Measurements from ENCODE around the gene OTOP1.

DNA sequence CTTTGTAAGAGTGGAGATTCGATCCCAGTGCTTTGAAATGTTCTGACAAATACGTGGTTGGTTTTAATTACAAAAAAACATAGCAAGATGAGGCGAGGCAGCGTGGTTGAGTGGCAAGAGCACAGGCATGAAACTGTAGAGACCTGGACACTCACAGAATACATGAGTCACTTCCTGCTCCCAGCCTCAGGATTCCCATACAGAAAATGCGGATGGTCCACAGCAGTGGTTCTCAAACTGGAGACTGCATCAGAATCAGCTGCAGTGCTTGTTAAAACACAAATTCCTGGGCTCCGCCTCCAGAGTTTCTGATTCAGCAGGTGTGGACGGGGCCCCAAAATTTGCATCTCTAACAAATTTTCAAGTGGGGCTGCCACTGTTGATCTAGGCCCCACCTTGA, 10.1 kb downstream of the OTOP1 start:
- TF ChIP-seq REST (IDR thresholded peaks at IDR 0.05) (no peak), CTCF (IDR thresholded peaks at IDR 0.05; ENCODE audit: low read depth, low read length, missing input control) (no peak), JUND (IDR thresholded peaks at IDR 0.05) (no peak), RXRA (IDR thresholded peaks at IDR 0.05) (no peak), TAF1 (conservative IDR thresholded peaks at IDR 0.05) (no peak), HNF4G (IDR thresholded peaks at IDR 0.05) (no peak), YY1 (IDR thresholded peaks at IDR 0.05) (no peak), RAD21 (IDR thresholded peaks at IDR 0.05) (no peak), HNF4A (conservative IDR thresholded peaks at IDR 0.05) (no peak)
- TF ChIP-seq, protein P1, sequence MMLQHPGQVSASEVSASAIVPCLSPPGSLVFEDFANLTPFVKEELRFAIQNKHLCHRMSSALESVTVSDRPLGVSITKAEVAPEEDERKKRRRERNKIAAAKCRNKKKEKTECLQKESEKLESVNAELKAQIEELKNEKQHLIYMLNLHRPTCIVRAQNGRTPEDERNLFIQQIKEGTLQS (IDR thresholded peaks at IDR 0.05): no peak
- TF ChIP-seq, protein P2, sequence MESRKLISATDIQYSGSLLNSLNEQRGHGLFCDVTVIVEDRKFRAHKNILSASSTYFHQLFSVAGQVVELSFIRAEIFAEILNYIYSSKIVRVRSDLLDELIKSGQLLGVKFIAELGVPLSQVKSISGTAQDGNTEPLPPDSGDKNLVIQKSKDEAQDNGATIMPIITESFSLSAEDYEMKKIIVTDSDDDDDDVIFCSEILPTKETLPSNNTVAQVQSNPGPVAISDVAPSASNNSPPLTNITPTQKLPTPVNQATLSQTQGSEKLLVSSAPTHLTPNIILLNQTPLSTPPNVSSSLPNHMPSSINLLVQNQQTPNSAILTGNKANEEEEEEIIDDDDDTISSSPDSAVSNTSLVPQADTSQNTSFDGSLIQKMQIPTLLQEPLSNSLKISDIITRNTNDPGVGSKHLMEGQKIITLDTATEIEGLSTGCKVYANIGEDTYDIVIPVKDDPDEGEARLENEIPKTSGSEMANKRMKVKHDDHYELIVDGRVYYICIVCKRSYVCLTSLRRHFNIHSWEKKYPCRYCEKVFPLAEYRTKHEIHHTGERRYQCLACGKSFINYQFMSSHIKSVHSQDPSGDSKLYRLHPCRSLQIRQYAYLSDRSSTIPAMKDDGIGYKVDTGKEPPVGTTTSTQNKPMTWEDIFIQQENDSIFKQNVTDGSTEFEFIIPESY (IDR thresholded peaks at IDR 0.05): no peak
- TF ChIP-seq, protein P3, sequence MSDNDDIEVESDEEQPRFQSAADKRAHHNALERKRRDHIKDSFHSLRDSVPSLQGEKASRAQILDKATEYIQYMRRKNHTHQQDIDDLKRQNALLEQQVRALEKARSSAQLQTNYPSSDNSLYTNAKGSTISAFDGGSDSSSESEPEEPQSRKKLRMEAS (IDR thresholded peaks at IDR 0.05): no peak
